Right lobe of liver (tissue), 4 donors: ENCODE measurements around the gene UBE2J2.

Experiments
- POLR2A ChIP-seq: fragments of 450-650 bp; IDR thresholded peaks from one replicate; pipeline ENCODE4 v1.6.1; 2017; ENCODE audit warnings: antibody characterized with exemption, mild to moderate bottlenecking
- TF ChIP-seq, protein P1 (sequence below), 4 donors: fragments of 200-600 bp in 3 of 4; fragments of 450-650 bp in 1 of 4; IDR thresholded peaks; one replicate each; pipeline versions ENCODE4 v1.5.1 to v1.8.0; 2016 to 2022; ENCODE audit warnings: antibody characterized with exemption in 4 of 4, mild to moderate bottlenecking in 2 of 4
- donor health status: DM: no; HTN: no; CAD: no.
- donor health status: DM: no; HTN: no; CAD: no.
- donor health status: DM: no; HTN: yes; CAD: no.

- TF ChIP-seq, protein P1, sequence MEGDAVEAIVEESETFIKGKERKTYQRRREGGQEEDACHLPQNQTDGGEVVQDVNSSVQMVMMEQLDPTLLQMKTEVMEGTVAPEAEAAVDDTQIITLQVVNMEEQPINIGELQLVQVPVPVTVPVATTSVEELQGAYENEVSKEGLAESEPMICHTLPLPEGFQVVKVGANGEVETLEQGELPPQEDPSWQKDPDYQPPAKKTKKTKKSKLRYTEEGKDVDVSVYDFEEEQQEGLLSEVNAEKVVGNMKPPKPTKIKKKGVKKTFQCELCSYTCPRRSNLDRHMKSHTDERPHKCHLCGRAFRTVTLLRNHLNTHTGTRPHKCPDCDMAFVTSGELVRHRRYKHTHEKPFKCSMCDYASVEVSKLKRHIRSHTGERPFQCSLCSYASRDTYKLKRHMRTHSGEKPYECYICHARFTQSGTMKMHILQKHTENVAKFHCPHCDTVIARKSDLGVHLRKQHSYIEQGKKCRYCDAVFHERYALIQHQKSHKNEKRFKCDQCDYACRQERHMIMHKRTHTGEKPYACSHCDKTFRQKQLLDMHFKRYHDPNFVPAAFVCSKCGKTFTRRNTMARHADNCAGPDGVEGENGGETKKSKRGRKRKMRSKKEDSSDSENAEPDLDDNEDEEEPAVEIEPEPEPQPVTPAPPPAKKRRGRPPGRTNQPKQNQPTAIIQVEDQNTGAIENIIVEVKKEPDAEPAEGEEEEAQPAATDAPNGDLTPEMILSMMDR (IDR thresholded peaks at IDR 0.05) = no peak
- no peak for TF ChIP-seq POLR2A
These were observed 19.9 kb upstream of the UBE2J2 start for GRCh38 chr1:1293263-1294249.
